ENCODE data around the gene ALG11.
"Not testable (repeated sequence)": the region's sequence is repeated elsewhere in the genome, so short reads cannot be mapped to it uniquely, and the experiment has no call there.

Gene ALG11

GRCh38 chr13:52048516-52048915, 36.3 kb downstream of the ALG11 start:
- TF ChIP-seq CTCF (IDR thresholded peaks at IDR 0.05; ENCODE audit: low read length, missing control alignments) = no peak
- DNase-seq (ENCODE audit: low read depth) = peak; percentile 21

GRCh38 chr13:52051400-52051799, 39.2 kb downstream of the ALG11 start:
- TF ChIP-seq CTCF (IDR thresholded peaks at IDR 0.05; ENCODE audit: low read length, missing control alignments) = no peak
- no peak overlapping the region for H3K4me3 ChIP-seq (replicated peaks; ENCODE audit: low read depth, low read length)
- no peak for DNase-seq (ENCODE audit: low read depth)

More at GRCh38 chr13:52048516-52048915, 36.3 kb downstream of the ALG11 start:
- H3K4me3 ChIP-seq (replicated peaks; ENCODE audit: low read depth, low read length) = no peak overlapping the region

GRCh38 chr13:52053460-52053859, 41.3 kb downstream of the ALG11 start:
- no peak for DNase-seq (ENCODE audit: low read depth)
- TF ChIP-seq CTCF (IDR thresholded peaks at IDR 0.05; ENCODE audit: low read length, missing control alignments) = no peak
- H3K4me3 ChIP-seq (replicated peaks; ENCODE audit: low read depth, low read length) = no peak overlapping the region

GRCh38 chr13:52061064-52061463, 48.9 kb downstream of the ALG11 start:
- not testable (repeated sequence) for DNase-seq (ENCODE audit: low read depth); H3K4me3 ChIP-seq (replicated peaks; ENCODE audit: low read depth, low read length)

- no peak overlapping the region for H3K4me3 ChIP-seq (replicated peaks; ENCODE audit: low read depth, low read length)
- no peak for TF ChIP-seq CTCF (IDR thresholded peaks at IDR 0.05; ENCODE audit: low read length, missing control alignments)
- no peak for DNase-seq (ENCODE audit: low read depth)
Observed at GRCh38 chr13:52061587-52061986, 49.4 kb downstream of the ALG11 start.

- peak; percentile 8 for DNase-seq (ENCODE audit: low read depth)
- no peak overlapping the region for H3K4me3 ChIP-seq (replicated peaks; ENCODE audit: low read depth, low read length)
Observed at GRCh38 chr13:52067237-52067636, 55.0 kb downstream of the ALG11 start.

GRCh38 chr13:52070929-52071523, 58.8 kb downstream of the ALG11 start:
- no peak overlapping the region for H3K4me3 ChIP-seq (replicated peaks; ENCODE audit: low read depth, low read length)
- TF ChIP-seq CTCF (IDR thresholded peaks at IDR 0.05; ENCODE audit: low read length, missing control alignments) = peak; percentile 43
- peak; percentile 58 for DNase-seq (ENCODE audit: low read depth)

More at GRCh38 chr13:52067237-52067636, 55.0 kb downstream of the ALG11 start:
- TF ChIP-seq CTCF (IDR thresholded peaks at IDR 0.05; ENCODE audit: low read length, missing control alignments) = no peak

Measured in fibroblast of pulmonary artery (primary cell).